WTC11 (cell line): ENCODE measurements around the gene GATA3.

Experiments used
- CBFB ChIP-seq: sonication (generic); formaldehyde crosslinking; IDR thresholded peaks from 2 replicates; pipeline ENCODE4 v1.8.1; 2022; ENCODE audit warnings: mild to moderate bottlenecking, low read depth, missing genetic modification reagents
- NR3C1 ChIP-seq: sonication (generic); formaldehyde crosslinking; conservative IDR thresholded peaks from 2 replicates; pipeline ENCODE4 v1.8.1; 2023; ENCODE audit warnings: low read depth, mild to moderate bottlenecking, missing genetic modification reagents
- ZNF121 ChIP-seq: sonication (generic); formaldehyde crosslinking; IDR thresholded peaks from 2 replicates; pipeline ENCODE4 v1.8.0; 2023; ENCODE audit warnings: missing genetic modification reagents
- ZNF425 ChIP-seq: fragments of 250-450 bp; sonication (Bioruptor Pico); conservative IDR thresholded peaks from 2 replicates; pipeline ENCODE4 v1.9.0; 2021; ENCODE audit warnings: mild to moderate bottlenecking
- TF ChIP-seq, protein P1 (sequence below): fragments of 200-600 bp; IDR thresholded peaks from 2 replicates; pipeline ENCODE4 v1.8.0; 2022; ENCODE audit warnings: antibody characterized with exemption
- TF ChIP-seq, protein P2 (sequence below): sonication (generic); formaldehyde crosslinking; IDR thresholded peaks from 2 replicates; pipeline ENCODE4 v1.8.0; 2023; ENCODE audit warnings: mild to moderate bottlenecking, missing genetic modification reagents

GRCh38 chr10:8102708-8103401 lies 48.4 kb downstream of the GATA3 start:
- TF ChIP-seq, protein P1, sequence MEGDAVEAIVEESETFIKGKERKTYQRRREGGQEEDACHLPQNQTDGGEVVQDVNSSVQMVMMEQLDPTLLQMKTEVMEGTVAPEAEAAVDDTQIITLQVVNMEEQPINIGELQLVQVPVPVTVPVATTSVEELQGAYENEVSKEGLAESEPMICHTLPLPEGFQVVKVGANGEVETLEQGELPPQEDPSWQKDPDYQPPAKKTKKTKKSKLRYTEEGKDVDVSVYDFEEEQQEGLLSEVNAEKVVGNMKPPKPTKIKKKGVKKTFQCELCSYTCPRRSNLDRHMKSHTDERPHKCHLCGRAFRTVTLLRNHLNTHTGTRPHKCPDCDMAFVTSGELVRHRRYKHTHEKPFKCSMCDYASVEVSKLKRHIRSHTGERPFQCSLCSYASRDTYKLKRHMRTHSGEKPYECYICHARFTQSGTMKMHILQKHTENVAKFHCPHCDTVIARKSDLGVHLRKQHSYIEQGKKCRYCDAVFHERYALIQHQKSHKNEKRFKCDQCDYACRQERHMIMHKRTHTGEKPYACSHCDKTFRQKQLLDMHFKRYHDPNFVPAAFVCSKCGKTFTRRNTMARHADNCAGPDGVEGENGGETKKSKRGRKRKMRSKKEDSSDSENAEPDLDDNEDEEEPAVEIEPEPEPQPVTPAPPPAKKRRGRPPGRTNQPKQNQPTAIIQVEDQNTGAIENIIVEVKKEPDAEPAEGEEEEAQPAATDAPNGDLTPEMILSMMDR, result no peak
- no peak for TF ChIP-seq CBFB (CRISPR knock-in tag)
- TF ChIP-seq, protein P2, sequence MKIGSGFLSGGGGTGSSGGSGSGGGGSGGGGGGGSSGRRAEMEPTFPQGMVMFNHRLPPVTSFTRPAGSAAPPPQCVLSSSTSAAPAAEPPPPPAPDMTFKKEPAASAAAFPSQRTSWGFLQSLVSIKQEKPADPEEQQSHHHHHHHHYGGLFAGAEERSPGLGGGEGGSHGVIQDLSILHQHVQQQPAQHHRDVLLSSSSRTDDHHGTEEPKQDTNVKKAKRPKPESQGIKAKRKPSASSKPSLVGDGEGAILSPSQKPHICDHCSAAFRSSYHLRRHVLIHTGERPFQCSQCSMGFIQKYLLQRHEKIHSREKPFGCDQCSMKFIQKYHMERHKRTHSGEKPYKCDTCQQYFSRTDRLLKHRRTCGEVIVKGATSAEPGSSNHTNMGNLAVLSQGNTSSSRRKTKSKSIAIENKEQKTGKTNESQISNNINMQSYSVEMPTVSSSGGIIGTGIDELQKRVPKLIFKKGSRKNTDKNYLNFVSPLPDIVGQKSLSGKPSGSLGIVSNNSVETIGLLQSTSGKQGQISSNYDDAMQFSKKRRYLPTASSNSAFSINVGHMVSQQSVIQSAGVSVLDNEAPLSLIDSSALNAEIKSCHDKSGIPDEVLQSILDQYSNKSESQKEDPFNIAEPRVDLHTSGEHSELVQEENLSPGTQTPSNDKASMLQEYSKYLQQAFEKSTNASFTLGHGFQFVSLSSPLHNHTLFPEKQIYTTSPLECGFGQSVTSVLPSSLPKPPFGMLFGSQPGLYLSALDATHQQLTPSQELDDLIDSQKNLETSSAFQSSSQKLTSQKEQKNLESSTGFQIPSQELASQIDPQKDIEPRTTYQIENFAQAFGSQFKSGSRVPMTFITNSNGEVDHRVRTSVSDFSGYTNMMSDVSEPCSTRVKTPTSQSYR (CRISPR knock-in tag), result no peak
- no peak for TF ChIP-seq ZNF425 (CRISPR knock-in tag)
- TF ChIP-seq NR3C1, result no peak
- TF ChIP-seq ZNF121 (CRISPR knock-in tag), result no peak
